Measurements from ENCODE around the gene BRD9. TPM values are rescaled to one million over a fixed set of nuclear protein-coding genes. Genes with fewer than 3 reads are reported as not detected.

BRD9 gene
- total and polyA plus RNA-seq, 10 donors: 26.5 to 82.9 (median 39.1) TPM

DNA sequence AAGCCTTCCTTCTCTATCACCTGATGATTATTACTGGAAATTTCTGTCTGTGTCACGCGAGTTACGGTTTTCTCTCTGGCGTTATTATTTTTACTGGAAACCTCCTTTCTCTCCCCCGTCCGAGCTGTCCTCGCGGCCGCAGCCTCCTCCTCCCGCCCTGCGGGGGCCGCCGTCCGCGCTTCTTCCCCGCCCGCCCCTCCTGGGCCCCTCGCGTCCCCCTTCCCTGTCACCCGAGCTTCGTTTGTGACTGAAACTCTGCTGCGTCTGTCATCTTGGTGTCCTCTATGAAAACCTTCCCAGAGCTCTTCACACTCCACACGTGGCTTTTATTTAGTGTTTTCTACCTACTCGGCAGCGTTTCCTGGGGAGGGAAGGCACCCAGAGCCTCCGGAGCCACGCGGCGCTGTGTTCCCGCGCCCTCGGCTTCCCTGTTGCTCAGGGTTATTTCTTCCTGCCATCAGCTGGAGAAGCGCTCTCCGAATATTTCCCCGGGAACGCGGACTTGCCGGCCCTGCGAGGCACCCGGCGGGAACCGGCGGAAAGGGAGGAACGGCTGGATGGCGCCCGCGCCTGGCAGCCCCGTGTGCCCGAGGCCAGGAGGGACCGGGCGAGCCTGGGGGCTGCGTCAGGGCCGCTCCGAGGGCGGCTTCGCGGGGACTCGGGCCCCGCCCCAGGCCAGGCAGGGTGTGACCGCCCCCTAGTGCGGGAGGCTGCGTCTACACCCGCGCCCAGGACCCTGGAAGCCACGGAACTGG lies 34.0 kb upstream of the BRD9 start:
- H3K27me3 ChIP-seq (replicated peaks in 1 of 7): peaks cover 0 to 42% (median 15%) of the 10 kb centered on the region in 7 donors
- peak overlapping the region in 3 of 8 donors; percentile 16 to 49 (median 42) for H3K27ac ChIP-seq
- H3K9me3 ChIP-seq: no peaks in the 10 kb centered on the region
- TF ChIP-seq, protein P1, sequence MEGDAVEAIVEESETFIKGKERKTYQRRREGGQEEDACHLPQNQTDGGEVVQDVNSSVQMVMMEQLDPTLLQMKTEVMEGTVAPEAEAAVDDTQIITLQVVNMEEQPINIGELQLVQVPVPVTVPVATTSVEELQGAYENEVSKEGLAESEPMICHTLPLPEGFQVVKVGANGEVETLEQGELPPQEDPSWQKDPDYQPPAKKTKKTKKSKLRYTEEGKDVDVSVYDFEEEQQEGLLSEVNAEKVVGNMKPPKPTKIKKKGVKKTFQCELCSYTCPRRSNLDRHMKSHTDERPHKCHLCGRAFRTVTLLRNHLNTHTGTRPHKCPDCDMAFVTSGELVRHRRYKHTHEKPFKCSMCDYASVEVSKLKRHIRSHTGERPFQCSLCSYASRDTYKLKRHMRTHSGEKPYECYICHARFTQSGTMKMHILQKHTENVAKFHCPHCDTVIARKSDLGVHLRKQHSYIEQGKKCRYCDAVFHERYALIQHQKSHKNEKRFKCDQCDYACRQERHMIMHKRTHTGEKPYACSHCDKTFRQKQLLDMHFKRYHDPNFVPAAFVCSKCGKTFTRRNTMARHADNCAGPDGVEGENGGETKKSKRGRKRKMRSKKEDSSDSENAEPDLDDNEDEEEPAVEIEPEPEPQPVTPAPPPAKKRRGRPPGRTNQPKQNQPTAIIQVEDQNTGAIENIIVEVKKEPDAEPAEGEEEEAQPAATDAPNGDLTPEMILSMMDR (IDR thresholded peaks at IDR 0.05 in 8 of 11, conservative IDR thresholded peaks at IDR 0.05 in 3 of 11): peak in 5 of 11 experiments; percentile 7 to 43 (median 30)
- TF ChIP-seq POLR2A (IDR thresholded peaks at IDR 0.05): no peak
- peak in 2 of 3 donors; percentile 39 to 55 for TF ChIP-seq POLR2AphosphoS5 (IDR thresholded peaks at IDR 0.05)
- peaks cover 0 to 22% (median 13%) of the 10 kb centered on the region in 6 donors for H3K4me1 ChIP-seq
- no peaks in the 10 kb centered on the region for H3K36me3 ChIP-seq
- WGBS, 5 donors: 5 to 14% (median 7%) methylated on average over 44 to 65 of the region's 65 CpGs
- intact Hi-C loops (cut with DNase I; ENCODE audit: low total_unique reads): loop anchor here (10.0 kb wide), 1 partner anchor 728 kb away; no protein-coding TSS in a partner anchor
- H3K4me3 ChIP-seq: peak overlapping the region in 6 of 8 donors; percentile 6 to 55 (median 19)
- DNase-seq: peak; percentile 73

DNA sequence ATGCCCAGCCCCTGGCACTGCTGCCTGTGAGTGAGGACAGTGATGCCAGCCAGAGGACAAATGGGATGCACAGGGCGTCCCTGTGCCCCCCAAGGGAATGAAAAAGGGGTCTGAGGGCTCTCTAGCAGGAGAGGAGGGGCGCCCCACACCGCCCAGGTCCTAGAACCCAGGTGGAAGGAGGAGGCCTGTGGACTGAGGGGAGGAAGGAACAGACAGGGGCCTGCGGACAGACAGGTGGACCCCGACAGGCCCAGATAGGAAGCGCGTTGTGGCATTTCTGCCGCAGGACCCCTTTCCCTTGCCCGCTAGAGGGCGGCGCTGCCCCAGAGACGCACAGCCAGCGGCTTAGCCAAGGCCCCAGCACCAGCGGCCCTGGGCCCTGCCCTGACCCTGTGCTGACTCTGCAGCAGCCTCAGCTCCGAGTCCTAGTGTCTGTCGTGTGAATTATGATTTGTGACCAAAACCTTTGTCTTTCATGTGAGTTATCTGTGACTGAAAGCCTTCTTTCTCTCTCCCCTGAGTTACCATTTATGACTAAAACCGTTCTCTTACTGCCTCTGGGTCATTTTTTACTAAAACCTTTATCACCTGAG lies 30.8 kb upstream of the BRD9 start:
- Histone ChIP-seq H3K36me3 (no peaks in the 10 kb centered on the region), H3K4me1 (peaks cover 0 to 22% (median 13%) of the 10 kb centered on the region in 6 donors), H3K27me3 (replicated peaks in 1 of 7) (peaks cover 0 to 41% (median 15%) of the 10 kb centered on the region in 7 donors), H3K27ac (no peak overlapping the region), H3K4me3 (no peak overlapping the region), H3K9me3 (no peaks in the 10 kb centered on the region)
- peak; percentile 92 for DNase-seq
- TF ChIP-seq POLR2AphosphoS5 (IDR thresholded peaks at IDR 0.05) (peak in 2 of 3 donors; percentile 64 to 69), POLR2A (IDR thresholded peaks at IDR 0.05) (no peak)
- TF ChIP-seq, protein P1 (IDR thresholded peaks at IDR 0.05 in 8 of 11, conservative IDR thresholded peaks at IDR 0.05 in 3 of 11): peak; percentile 40 to 92 (median 81)
- WGBS, 5 donors: 15 to 24% (median 17%) methylated on average over 12 to 17 of the region's 17 CpGs
- intact Hi-C loops (cut with DNase I; ENCODE audit: low total_unique reads): loop anchor here (5.0 to 10.0 kb wide), 2 partner anchors 219 to 731 kb away; no protein-coding TSS in a partner anchor

DNA sequence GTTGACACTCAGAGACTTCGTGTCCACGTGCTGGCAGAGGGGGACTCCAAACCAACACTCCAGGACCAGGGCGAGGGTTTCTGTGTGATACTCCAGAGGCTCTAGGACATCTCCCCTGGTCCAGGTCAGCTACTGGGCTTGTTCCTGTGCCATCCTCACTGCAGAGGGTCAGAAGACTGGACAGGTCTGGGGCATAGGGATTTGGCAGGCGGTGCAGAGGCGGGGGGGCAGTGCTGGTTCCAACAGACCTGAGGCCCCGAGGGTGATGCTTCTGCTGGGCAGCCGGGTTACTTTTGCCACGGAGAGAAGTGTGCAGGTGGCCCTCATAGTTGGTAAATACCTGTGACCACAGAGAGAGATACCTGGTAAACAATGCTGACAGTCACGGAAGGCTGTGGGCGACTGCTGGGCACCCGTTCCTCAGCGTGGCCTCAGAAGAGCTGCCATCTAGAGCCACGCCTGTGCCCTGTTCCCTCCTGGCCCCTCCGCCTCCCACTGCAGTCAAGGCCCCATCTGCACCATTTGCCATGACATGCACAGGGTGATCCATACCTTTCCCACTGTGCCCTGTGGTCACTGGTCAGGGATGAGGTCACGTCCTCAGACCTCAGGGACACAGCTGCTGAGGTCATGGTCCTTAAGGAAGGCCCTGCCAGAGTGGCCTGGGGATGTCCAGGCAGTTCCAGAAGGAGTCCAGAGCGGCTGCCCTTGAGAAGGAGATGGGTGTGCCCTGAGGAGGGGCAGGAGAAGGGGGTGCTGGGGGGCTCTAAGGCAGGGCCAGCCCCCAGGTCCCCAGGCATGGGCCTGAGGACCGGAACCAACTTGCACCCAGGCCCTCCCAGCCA lies 30.1 kb upstream of the BRD9 start:
- Histone ChIP-seq H3K27me3 (replicated peaks in 1 of 7) (peaks cover 0 to 34% (median 15%) of the 10 kb centered on the region in 7 donors), H3K36me3 (no peaks in the 10 kb centered on the region), H3K4me3 (no peak overlapping the region), H3K27ac (no peak overlapping the region), H3K9me3 (no peaks in the 10 kb centered on the region), H3K4me1 (peaks cover 0 to 22% (median 13%) of the 10 kb centered on the region in 6 donors)
- DNase-seq: peak; percentile 53
- intact Hi-C loops (cut with DNase I; ENCODE audit: low total_unique reads): loop anchor here (5.0 to 10.0 kb wide), 2 partner anchors 220 to 732 kb away; no protein-coding TSS in a partner anchor
- WGBS, 5 donors: 84 to 95% (median 92%) methylated on average over 11 to 17 of the region's 17 CpGs
- TF ChIP-seq, protein P1 (IDR thresholded peaks at IDR 0.05 in 8 of 11, conservative IDR thresholded peaks at IDR 0.05 in 3 of 11): no peak
- TF ChIP-seq POLR2AphosphoS5 (IDR thresholded peaks at IDR 0.05) (no peak), POLR2A (IDR thresholded peaks at IDR 0.05) (no peak)
